Middle frontal gyrus (tissue), 1 donor: Measurements from ENCODE around the gene TMEM214.

Source experiments
- DNase-seq: peaks from one replicate; pipeline ENCODE4 v3.0.0-alpha.2; 2015; ENCODE audit warnings: low spot score; ENCODE audit errors: extremely low spot score

TMEM214 gene

GRCh38 chr2:27083410-27084296 is 50.9 kb downstream of the TMEM214 start:
- DNase-seq, result no peak

GRCh38 chr2:27084297-27085061 is 51.7 kb downstream of the TMEM214 start:
- DNase-seq, result no peak

- DNase-seq, result no peak
Measured at GRCh38 chr2:27085062-27085672, 52.4 kb downstream of the TMEM214 start.

GRCh38 chr2:27085673-27086089 is 52.9 kb downstream of the TMEM214 start:
- peak; percentile 43 for DNase-seq

- peak; percentile 90 for DNase-seq
Measured at GRCh38 chr2:27086090-27086723, 53.4 kb downstream of the TMEM214 start.

GRCh38 chr2:27086724-27087593 is 54.2 kb downstream of the TMEM214 start, which contains the start of gene KHK:
KHK (plus strand) TSS chr2:27086772; CDS start chr2:27087260, 488 bp downstream.
- peak; percentile 40 for DNase-seq

- no peak for DNase-seq
Measured at GRCh38 chr2:27087823-27088410, 55.2 kb downstream of the TMEM214 start.

- DNase-seq, result no peak
Measured at GRCh38 chr2:27088634-27089033, 55.9 kb downstream of the TMEM214 start.

- no peak for DNase-seq
Measured at GRCh38 chr2:27089111-27089954, 56.6 kb downstream of the TMEM214 start.
